Ramos (cell line): ENCODE measurements around the gene ERVFRD-1.
"Not testable (repeated sequence)": the region's sequence is repeated elsewhere in the genome, so short reads cannot be mapped to it uniquely, and the experiment has no call there.

Experiments
- in situ Hi-C: fragments of 300-500 bp; cut with MboI; formaldehyde crosslinking; loops from one replicate; pipeline ENCODE4 v1.14.3; 2022; ENCODE audit warnings: low sequenced_read_pairs; ENCODE audit not compliant: unreplicated experiment

The ERVFRD-1 gene

GRCh38 chr6:11132194-11132888 lies 20.8 kb upstream of the ERVFRD-1 start:
- in situ Hi-C loops = no loop called here

- in situ Hi-C loops = no loop called here
Measured at GRCh38 chr6:11130605-11131004, 19.1 kb upstream of the ERVFRD-1 start.

- in situ Hi-C loops = no loop called here
Measured at GRCh38 chr6:11129908-11130565, 18.5 kb upstream of the ERVFRD-1 start.

GRCh38 chr6:11128608-11129007 lies 17.1 kb upstream of the ERVFRD-1 start:
- in situ Hi-C loops = no loop called here

- in situ Hi-C loops = no loop called here
Measured at GRCh38 chr6:11126876-11127275, 15.4 kb upstream of the ERVFRD-1 start.

GRCh38 chr6:11123978-11124377 lies 12.5 kb upstream of the ERVFRD-1 start:
- in situ Hi-C loops = no loop called here

- in situ Hi-C loops = no loop called here
Measured at GRCh38 chr6:11122380-11122779, 10.9 kb upstream of the ERVFRD-1 start.

GRCh38 chr6:11121851-11122250 lies 10.3 kb upstream of the ERVFRD-1 start:
- in situ Hi-C loops = no loop called here

GRCh38 chr6:11120271-11121005 lies 8.9 kb upstream of the ERVFRD-1 start:
- in situ Hi-C loops = no loop called here

GRCh38 chr6:11115808-11116536 lies 4.4 kb upstream of the ERVFRD-1 start:
- in situ Hi-C loops = not testable (repeated sequence)

- in situ Hi-C loops = no loop called here
Measured at GRCh38 chr6:11113038-11113437, 1.5 kb upstream of the ERVFRD-1 start.

- in situ Hi-C loops = no loop called here
Measured at GRCh38 chr6:11111769-11112437, 378 bp upstream of the ERVFRD-1 start.

- in situ Hi-C loops = no loop called here
Measured at GRCh38 chr6:11108726-11109125, 2.8 kb downstream of the ERVFRD-1 start.

GRCh38 chr6:11103065-11103464 lies 8.5 kb downstream of the ERVFRD-1 start:
- in situ Hi-C loops = no loop called here

- in situ Hi-C loops = no loop called here
Measured at GRCh38 chr6:11101417-11101816, 10.1 kb downstream of the ERVFRD-1 start.

GRCh38 chr6:11098004-11098403 lies 13.5 kb downstream of the ERVFRD-1 start:
- in situ Hi-C loops = no loop called here

- in situ Hi-C loops = no loop called here
Measured at GRCh38 chr6:11097476-11097875, 14.0 kb downstream of the ERVFRD-1 start.

- in situ Hi-C loops = no loop called here
Measured at GRCh38 chr6:11096109-11096508, 15.4 kb downstream of the ERVFRD-1 start.

- in situ Hi-C loops = no loop called here
Measured at GRCh38 chr6:11094941-11095340, 16.6 kb downstream of the ERVFRD-1 start.

- in situ Hi-C loops = no loop called here
Measured at GRCh38 chr6:11094411-11094851, 17.1 kb downstream of the ERVFRD-1 start.
